Upper lobe of left lung (tissue), 4 donors: ENCODE results near the gene QKI.
"Not testable (repeated sequence)": the region's sequence is repeated elsewhere in the genome, so short reads cannot be mapped to it uniquely, and the experiment has no call there.

Experiments used
- POLR2A ChIP-seq, 4 donors: fragments of 450-650 bp; IDR thresholded peaks; one replicate each; pipeline ENCODE4 v1.5.1; 2016 to 2017; ENCODE audit warnings: antibody characterized with exemption in 4 of 4, mild to moderate bottlenecking in 2 of 4
- POLR2AphosphoS5 ChIP-seq, 2 donors: sonication (generic); formaldehyde crosslinking; IDR thresholded peaks; one replicate each; pipeline ENCODE4 v1.5.1; 2017; ENCODE audit warnings: antibody characterized with exemption in 2 of 2

- TF ChIP-seq POLR2A, POLR2AphosphoS5 (IDR thresholded peaks at IDR 0.05): not testable (repeated sequence)
These were observed 24.9 kb downstream of the QKI start for GRCh38 chr6:163439390-163439789.
